Fibroblast of skin of scalp (primary cell): ENCODE results near the gene LPP.

Experiments used
- DNase-seq: peaks from one replicate; pipeline ENCODE4 v3.0.0-alpha.2; 2013

LPP gene

GRCh38 chr3:188487652-188488051 is 333.7 kb downstream of the LPP start:
- DNase-seq: no peak

GRCh38 chr3:188488801-188489200 is 334.8 kb downstream of the LPP start:
- DNase-seq: no peak

GRCh38 chr3:188489639-188490405 is 335.9 kb downstream of the LPP start:
- DNase-seq: peak; percentile 77

GRCh38 chr3:188490416-188490815 is 336.5 kb downstream of the LPP start:
- DNase-seq: no peak

DNA sequence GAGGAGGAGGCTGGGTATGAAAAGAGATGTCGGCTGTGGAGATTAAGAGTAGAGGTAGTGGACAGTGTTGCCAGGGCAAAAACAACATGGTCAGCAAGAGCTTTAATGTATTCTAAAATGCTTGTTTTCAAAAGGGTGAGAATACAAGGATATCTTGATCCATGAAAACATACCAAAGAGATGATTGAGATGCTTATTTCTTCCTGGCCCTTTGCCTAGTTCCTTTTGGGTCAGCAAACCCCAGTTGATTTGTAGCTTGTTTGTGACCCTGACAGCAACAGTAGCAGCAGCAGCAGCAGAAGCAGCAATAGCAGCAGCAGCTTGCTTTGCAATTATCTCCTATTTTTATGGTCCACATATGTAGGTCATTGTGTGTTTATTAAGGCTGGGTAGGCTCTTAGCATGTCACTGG is 337.3 kb downstream of the LPP start:
- DNase-seq: peak; percentile 82

GRCh38 chr3:188496390-188496789 is 342.4 kb downstream of the LPP start:
- DNase-seq: no peak

GRCh38 chr3:188497021-188497420 is 343.1 kb downstream of the LPP start:
- DNase-seq: peak; percentile 85

DNA sequence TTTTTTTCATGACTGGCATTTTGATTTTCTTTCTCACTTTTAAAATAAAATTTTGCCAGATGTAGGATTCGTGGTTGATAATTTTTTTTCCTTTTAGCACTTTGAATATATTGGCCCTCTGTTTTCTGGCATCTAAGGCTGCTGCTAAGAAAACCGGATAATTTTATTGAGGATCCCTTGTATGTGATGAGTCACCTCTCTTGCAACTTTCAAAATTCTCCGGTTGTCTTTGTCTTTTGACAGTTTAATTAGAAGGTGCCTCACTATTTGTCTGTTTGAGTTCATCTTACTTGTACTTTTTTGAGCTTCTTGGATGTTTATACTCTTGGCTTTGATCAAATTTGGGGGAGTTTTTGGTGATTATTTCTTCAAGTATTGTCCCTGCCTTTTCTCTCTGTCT is 349.7 kb downstream of the LPP start:
- no peak for DNase-seq

- no peak for DNase-seq
These were observed 351.2 kb downstream of the LPP start for GRCh38 chr3:188505151-188505550.

DNA sequence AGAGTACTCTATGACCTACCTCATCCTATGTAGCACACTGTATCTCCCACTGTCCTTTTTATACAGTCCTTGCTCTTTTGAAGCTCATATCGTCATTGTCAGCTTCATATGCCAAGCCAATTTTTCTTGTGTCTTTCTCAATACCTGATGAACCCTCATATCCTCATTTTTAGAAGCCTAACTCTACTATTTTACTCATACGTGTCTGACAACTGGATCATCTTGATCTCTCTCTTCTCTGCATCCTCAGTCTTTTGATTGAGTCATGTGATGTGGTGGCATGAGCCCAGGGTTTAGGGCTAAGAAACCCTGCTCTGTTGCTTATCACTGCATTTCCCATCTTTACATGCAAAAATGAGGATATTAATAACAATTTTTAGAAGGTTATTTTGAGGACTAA is 352.0 kb downstream of the LPP start:
- DNase-seq: no peak

- no peak for DNase-seq
These were observed 352.5 kb downstream of the LPP start for GRCh38 chr3:188506446-188506845.

DNA sequence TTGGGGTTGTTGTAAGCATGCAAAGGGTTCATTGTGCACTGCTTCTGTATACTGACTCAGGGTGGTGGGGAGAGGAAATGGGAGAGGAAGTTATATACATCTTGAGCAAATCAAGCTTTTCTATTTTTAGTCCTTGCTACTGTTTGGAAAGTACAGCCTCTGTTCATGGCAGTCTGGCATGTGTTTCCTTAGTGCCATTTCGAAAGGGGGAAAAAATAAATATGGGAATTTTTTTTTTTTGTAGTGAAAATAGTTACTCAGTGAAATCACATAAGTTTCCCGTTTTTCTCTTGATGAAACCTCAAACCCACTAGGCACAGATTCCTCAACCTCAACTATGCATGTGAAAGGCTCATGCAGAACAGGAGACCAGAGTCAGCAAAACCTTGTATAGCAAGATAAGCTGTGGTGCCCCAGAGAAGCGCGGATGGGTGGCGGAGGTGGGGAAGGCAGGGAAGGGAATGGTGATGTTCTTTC is 353.3 kb downstream of the LPP start:
- DNase-seq: peak; percentile 94

GRCh38 chr3:188508454-188508853 is 354.5 kb downstream of the LPP start:
- DNase-seq: no peak

DNA sequence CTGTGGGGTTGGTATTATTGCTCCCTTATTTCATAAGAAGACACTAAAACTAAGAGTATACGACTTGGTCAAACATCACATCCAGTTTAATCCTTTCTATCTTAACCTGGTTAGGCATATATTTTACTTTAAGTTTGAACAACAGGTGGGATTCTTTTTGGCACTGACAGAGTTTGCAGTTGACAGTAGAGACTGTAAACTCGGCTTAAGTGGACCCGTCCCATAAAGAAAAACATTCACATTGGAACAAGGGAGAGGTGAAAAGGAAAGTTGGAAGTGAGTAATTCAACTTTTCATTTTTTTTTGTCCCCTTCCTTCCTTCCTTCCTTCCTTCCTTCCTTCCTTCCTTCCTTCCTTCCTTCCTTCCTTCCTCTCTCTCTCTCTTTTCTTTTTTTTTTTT is 355.4 kb downstream of the LPP start:
- DNase-seq: no peak

DNA sequence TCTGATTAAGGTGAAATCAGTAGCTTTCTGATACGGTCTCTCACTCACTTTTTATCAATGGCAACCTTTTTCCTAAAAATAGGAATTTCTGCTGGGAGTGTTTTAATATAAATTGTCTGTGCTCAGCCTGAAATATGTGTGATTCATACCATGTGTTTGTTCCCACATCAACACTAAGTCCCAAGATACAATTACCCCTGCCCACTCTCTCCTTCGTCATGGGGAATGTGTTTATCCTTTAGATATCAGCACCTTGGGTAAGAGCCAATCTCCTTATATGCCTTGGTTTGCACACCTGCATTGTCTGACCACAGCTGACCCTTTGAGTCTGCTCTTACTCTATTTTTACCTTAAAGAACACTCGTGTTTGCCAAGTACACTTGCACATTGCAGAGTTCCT is 356.4 kb downstream of the LPP start:
- DNase-seq: peak; percentile 67

- no peak for DNase-seq
These were observed 359.8 kb downstream of the LPP start for GRCh38 chr3:188513662-188514328.

DNA sequence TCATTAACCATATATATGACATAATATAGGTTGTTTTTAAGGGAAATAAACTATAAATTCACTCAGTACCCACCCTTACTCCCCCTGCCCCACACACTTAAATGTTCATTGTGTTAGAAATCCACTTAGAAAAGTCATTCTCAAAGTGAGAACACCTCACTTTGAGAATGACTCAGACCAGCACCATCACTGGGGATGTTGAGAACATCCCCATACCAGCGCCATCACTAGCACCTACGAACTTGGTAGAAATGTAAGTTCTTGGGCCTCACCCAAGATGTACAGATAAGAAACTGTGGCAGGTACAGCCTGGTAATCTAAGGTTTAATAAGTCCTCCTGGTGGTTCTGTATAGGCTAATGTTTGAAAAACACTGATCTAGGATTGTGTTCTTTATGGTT is 362.6 kb downstream of the LPP start:
- DNase-seq: no peak

GRCh38 chr3:188518416-188518815 is 364.5 kb downstream of the LPP start:
- DNase-seq: no peak

DNA sequence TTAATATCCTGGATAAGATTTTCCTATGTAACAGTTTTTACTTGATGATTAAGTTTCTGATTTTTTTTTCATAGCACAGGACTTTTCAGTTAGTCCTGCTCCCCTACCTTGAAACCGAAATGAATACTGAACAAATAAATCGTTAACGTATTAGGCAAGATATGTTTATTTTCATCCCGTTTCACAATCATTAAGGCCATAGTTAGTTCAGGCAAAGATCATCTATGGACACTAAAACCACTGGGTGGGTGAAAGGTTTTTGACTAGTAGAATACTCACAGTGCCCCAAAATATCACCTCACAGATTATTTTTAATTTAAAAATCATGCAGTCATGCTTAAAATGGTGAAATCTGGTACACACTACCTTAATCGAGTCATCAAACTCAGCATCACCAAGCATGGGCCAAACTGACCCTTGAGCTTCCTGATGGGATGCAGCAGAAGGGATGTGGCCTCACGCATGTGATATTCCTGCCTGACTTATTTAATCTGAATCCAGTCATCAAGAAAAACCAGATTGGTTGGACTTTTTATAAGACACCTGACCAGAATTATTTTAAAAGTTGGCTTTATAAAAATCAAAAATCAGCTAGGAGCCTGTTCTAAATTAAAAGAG is 365.0 kb downstream of the LPP start:
- no peak for DNase-seq

GRCh38 chr3:188520466-188520865 is 366.5 kb downstream of the LPP start:
- DNase-seq: peak; percentile 71

DNA sequence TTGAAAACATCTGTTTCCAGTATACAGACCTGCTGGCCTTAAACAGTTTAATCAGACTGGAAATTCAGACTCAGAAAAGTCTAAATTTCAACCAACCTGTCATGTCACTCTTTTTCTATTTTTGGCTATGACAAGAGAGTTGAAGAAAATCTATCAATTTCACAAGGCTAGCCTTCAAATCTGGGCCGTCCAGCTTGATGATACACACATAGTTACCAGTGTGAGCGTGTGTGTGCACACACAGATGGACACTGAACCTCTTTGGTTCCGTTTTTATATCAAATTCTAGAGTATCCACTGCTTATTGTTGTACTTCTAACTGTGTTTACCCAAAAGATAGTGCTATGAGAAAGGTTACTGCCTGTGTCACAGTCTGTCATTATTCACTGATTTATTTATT is 368.2 kb downstream of the LPP start:
- no peak for DNase-seq

- DNase-seq: no peak
These were observed 369.3 kb downstream of the LPP start for GRCh38 chr3:188523291-188523690.

DNA sequence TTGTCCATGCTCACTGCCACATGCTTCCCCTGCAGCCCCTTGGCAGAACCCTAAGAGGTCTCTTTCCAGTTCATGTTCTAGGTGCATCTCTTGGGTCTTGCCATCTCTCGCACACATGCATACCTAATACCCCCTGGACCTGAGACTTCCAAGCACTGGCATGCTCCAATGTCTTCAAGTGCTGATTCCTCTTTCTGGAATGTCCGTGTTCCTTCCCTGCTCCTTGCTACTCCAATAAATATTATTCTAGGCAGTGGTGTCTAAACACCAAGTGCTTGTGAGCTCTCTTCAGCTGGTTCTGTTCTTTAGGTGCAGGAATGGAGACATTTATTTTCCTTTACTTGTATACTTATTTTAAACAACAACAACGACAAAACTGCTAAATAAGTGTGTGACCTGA is 370.1 kb downstream of the LPP start:
- DNase-seq: no peak

DNA sequence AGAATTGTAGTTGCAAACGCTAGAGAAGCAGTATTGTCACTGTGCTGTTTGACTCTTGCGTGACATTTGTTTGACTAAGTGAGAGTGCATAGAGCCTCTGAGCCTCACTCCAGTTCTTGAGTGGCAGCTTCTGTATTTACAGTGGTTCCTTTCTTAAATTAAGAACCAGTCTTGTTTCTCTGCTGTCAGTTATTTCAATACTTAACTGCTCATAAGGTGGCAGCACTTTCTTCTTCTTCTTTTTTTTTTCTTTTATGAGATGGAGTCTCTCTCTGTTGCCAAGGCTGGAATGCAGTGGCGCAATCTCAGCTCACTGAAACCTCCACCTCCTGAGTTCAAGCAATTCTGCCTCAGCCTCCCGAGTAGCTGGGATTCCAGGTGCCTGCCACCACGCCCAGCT is 372.1 kb downstream of the LPP start:
- no peak for DNase-seq
